Activated CD8-positive, alpha-beta memory T cell treated with anti-CD3 and anti-CD28 coated beads, Interleukin-2, amount 50 U/mL, for 1 hour (primary cell): Measurements from ENCODE around the gene PAX5.

Source experiments
- DNase-seq: peaks from one replicate; pipeline ENCODE4 v3.0.0-alpha.2; 2020; ENCODE audit errors: extremely low read depth

Gene PAX5

GRCh38 chr9:36902080-36902716 is 131.9 kb downstream of the PAX5 start:
- DNase-seq = no peak

GRCh38 chr9:36901528-36901927 is 132.5 kb downstream of the PAX5 start:
- no peak for DNase-seq

- no peak for DNase-seq
Observed at GRCh38 chr9:36900856-36901220, 133.2 kb downstream of the PAX5 start.

- DNase-seq = no peak
Observed at GRCh38 chr9:36900136-36900855, 133.8 kb downstream of the PAX5 start.

- no peak for DNase-seq
Observed at GRCh38 chr9:36899406-36899805, 134.7 kb downstream of the PAX5 start.

GRCh38 chr9:36898431-36899020 is 135.5 kb downstream of the PAX5 start:
- DNase-seq = no peak

- no peak for DNase-seq
Observed at GRCh38 chr9:36897478-36897877, 136.6 kb downstream of the PAX5 start.

- DNase-seq = no peak
Observed at GRCh38 chr9:36897019-36897418, 137.0 kb downstream of the PAX5 start.

- no peak for DNase-seq
Observed at GRCh38 chr9:36896296-36896695, 137.8 kb downstream of the PAX5 start.

GRCh38 chr9:36895744-36896260 is 138.3 kb downstream of the PAX5 start:
- no peak for DNase-seq

- DNase-seq = no peak
Observed at GRCh38 chr9:36894695-36895310, 139.3 kb downstream of the PAX5 start.

GRCh38 chr9:36893911-36894310 is 140.2 kb downstream of the PAX5 start:
- DNase-seq = no peak

GRCh38 chr9:36893184-36893583 is 140.9 kb downstream of the PAX5 start:
- no peak for DNase-seq

- DNase-seq = no peak
Observed at GRCh38 chr9:36892279-36892678, 141.8 kb downstream of the PAX5 start.

- DNase-seq = no peak
Observed at GRCh38 chr9:36891341-36891811, 142.7 kb downstream of the PAX5 start.

GRCh38 chr9:36889844-36890243 is 144.2 kb downstream of the PAX5 start:
- DNase-seq = no peak

- DNase-seq = no peak
Observed at GRCh38 chr9:36888551-36888950, 145.5 kb downstream of the PAX5 start.

- no peak for DNase-seq
Observed at GRCh38 chr9:36884721-36885120, 149.3 kb downstream of the PAX5 start.

GRCh38 chr9:36882594-36882993 is 151.5 kb downstream of the PAX5 start:
- DNase-seq = no peak

- no peak for DNase-seq
Observed at GRCh38 chr9:36881743-36882441, 152.2 kb downstream of the PAX5 start.

- no peak for DNase-seq
Observed at GRCh38 chr9:36881316-36881715, 152.8 kb downstream of the PAX5 start.

GRCh38 chr9:36880075-36880474 is 154.0 kb downstream of the PAX5 start:
- no peak for DNase-seq
